HG03342 (cell line): ENCODE results near the gene NHSL2.
A peak's percentile ranks its signal among the peaks of the same experiment; 100 is the strongest.
"Not testable (repeated sequence)": the region's sequence is repeated elsewhere in the genome, so short reads cannot be mapped to it uniquely, and the experiment has no call there.

ENCODE experiments used
- ATAC-seq: cut with Tn5 transposase; IDR thresholded peaks from one replicate; pipeline ENCODE4 v1.9.1; 2021; ENCODE audit warnings: mild to moderate bottlenecking, moderate library complexity; ENCODE audit not compliant: unreplicated experiment

Gene NHSL2

DNA sequence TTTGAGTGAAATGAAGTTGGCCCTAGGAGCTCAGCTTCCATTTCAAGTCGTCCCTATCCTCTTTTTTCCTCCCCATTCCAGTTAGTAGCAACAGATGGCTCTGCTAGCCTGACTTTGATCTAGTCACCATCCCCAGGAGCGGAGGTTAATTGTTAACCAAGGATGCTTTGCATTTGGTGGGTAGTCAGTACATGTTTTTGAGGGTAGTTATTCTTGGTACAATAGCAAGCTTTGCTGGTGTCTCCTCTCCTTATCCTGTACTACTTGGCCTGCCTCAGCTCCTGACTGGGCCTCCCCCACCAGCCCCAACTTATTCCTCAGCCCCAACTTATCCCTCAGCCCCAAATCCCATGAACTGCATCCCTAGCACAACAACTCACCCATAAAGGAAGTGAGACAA, 235.9 kb downstream of the NHSL2 start:
- ATAC-seq, result no peak

DNA sequence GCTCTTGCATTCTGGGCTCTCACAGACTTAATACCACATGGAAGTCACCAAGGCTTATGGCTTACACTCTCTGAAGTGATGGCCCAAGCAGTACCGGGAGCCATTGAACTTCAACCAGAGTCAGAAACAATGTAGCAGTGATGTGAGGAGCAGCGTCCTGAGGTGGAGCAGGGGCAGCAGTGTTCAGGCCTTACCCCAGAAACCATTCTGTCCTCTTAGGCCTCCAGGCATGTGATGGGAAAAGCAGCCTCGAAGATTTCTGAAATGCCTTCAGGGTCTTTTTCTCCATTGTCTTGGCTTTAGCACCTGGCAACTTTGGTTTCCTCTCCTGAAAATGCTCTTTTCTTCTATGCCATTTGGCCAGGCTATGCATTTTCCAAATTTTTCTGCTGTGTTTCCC, 248.1 kb downstream of the NHSL2 start:
- ATAC-seq, result no peak

DNA sequence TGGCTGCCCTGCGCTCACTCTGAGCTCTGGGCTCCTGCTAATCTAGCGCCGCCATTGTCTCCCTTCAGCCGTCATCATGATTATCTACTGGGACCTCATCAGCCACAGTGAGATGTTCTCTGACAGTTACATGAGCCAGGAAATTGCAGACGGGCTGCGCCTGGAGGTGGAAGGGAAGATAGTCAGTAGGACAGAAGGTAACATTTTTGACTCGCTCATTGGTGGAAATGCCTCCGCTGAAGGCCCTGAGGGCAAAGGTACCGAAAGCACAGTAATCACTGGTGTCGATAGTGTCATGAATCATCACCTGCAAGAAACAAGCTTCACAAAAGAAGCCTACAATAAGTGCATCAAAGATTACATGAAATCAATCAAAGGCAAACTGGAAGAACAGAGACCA, 249.1 kb downstream of the NHSL2 start:
- ATAC-seq, result no peak

DNA sequence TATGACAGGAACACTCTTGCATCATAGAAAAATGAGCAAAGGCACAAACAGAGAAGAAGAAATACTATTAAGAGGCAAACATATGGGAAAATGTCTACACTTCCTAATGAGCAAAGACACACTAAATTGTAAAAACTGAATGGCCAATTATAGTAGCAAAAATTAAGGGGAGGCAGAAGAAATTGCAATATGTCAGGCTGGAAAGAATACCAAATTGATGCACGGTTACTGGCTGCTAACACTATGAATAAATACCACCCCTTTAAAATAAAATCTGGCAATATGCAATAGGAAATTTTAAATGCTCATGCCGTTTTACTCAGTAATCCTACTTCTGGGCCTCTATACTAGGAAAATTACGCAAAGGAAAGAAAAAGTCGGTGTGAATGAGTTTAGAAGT, 254.9 kb downstream of the NHSL2 start:
- no peak for ATAC-seq

DNA sequence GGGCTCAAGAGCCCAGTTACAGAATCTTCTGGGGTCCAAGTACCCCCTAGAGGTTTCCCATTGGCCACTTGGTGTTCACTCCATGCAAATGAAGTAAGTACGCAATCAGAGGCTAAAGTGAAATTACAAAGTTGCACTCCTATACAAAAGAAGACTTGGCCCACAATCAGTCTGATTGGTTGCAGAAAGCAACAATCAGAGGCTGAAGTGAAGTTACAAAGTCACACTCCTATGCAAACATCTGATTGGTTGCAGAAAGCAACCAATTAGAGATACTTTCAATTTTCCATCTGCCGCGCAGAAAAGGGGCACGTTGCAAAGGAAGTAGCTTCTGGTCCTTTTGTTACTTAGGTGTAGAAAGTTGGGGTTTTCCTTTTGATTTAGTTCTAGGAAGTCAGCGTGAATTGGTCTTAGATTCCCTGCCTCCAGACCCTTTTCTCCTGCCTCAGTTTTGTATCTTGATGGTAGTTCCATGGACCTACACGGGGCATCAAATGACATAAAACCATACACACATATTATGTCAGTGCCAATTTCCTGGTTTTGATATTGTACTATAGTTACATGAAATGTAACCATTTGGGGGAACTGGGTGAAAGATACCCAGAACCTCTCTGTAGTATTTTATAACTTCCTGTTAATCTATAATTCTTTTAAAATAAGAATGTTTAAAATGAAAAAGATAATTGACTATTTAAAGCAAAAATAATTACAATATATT, 258.5 kb downstream of the NHSL2 start:
- no peak for ATAC-seq

DNA sequence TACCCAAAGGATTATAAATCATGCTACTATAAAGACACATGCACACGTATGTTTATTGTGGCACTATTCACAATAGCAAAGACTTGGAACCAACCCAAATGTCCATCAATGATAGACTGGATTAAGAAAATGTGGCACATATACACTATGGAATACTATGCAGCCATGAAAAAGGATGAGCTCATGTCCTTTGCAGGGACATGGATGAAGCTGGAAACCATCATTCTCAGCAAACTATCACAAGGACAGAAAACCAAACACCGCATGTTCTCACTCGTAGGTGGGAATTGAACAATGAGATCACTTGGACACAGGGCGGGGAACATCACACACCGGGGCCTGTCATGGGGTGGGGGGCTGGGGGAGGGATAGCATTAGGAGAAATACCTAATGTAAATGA, 265.6 kb downstream of the NHSL2 start:
- ATAC-seq, result not testable (repeated sequence)

DNA sequence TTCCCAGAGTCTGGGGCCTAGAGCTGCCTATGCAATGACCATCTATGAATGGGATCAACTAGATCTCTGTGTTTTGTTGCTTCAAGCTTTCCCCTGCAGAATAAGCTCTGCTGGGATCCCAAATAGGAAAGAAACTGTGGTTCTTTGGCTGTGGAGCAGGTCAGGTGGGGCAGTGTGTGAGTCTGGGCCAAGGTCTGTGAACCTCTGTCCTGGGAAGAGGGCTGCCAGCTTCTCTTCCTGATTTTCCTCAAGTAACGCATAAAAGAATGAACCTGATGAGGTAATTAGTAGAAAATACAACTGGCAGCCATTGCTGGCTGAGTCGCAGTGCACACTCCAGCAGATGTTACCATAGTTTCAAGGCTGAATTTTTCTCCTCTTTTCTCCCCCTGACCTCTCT, 266.3 kb downstream of the NHSL2 start:
- ATAC-seq, result no peak

DNA sequence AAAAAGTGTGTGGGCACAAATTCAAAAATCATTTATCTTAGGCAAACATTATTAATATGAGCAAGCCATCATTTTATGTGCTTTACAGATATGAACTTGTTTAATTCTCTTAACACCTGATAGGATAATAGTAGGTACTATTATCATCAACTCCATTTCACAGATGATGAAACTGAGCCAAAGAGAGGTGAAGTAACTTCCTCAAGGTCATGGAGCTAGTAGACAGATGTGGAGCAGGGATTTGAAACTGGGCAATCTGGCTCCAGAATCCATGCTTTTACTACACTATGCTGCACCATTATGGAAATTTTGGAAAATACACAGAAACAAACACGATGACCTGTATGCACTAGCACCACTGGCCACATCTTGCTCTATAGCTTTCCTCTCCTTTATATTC, 269.9 kb downstream of the NHSL2 start:
- no peak for ATAC-seq

DNA sequence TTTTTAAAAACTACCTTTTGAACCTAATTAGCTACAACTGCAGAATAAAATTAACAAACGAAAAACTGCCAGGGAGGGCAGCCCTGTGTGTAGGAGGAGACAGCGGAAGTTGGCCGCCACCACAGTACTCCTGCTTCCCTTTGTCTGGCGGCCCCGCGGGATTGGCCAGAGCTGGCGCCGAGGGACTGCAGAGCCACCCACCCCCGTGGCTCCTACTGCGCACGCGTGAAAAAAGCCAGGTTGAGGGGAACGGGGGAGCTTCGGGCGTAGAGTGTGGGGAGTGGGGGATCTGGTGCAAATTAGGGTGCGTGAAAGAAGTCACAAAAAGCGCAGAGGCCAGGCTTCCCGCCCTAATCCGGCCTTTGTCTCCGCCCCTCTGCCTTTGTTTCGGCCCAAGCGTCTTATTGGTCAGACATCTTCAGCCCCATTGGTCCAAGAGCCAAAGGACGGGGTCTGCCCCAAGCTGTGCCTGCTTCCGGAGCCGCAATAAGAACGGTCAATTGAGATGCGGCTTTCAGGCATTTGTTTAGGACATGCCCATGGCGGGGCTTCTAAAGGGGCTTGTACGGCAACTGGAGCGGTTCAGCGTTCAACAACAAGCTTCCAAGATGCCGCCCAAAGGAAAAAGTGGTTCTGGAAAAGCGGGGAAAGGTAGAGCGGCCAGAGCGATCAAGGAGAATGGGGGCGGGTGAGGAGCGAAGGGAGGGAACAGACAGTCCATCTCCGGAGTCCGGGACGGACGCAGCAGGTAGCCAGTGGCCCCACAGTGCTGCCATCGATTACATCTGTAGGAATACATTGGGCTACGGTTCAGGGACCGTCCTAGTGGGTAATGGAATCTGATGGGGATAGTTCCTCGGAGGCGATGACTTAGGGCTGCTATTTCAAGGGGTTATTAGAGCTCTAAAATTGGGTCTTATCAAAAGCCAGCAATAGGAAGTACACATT, 270.8 kb downstream of the NHSL2 start, which contains the start of gene PIN4:
PIN4 (plus strand) TSS at position 580 of the 948 bp plus-strand sequence; CDS start at position 609, 29 bp downstream.
- peak; percentile 96 for ATAC-seq

DNA sequence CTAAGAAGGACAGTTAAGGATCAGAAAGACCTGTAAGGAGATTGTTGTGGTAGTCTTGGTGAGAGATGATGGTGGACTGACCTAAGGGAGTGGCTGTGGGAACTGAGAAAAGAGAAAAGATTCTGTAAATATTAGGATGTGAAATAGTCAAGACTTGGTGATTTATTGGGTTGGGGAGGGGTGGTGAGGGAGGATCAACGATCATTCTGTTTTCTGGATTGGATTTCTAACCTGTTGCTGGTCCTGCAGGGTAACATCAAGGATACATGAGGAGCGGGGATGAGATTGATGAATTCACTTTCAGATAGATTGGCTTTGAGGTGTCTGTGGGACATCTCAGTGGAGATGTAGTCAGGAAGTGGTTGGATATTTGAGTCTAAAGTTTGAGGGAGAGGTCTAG, 272.3 kb downstream of the NHSL2 start:
- no peak for ATAC-seq

DNA sequence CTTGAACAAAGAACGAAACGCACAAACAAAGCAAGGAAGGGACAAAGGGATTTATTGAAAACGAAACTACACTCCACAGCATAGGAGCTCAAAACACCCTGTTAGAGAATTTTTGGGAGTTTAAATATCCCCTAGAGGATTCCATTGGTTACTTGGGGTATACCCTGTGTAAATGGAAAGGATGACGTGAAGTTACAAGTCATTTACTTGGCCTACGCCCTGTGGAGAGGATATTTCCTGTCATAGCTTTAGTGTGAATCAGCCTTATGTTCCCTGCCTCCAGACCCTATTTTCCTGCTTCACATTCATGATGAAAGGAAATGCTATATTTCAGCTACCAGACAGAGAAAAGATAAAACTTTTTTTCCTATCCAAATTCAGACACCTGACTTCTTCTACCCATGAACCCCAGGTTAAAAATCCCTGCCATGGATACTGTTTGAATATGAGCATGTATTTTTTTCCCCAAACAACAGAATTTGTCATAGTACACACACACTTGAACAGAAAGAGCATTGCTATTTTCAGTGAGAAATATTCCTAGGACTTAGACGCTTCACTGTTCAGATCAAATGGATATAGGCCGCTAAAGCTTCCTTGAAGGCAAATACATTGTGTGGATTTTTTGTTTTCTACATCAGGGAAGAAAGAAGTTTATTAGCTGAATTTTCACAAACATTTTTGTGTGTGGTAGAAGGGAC, 291.3 kb downstream of the NHSL2 start:
- no peak for ATAC-seq
